ENCODE measurements around the gene SSR4. TPM values are rescaled to one million over a fixed set of nuclear protein-coding genes. Genes with fewer than 3 reads are reported as not detected.

SSR4 gene
- total RNA-seq, 1 experiment from 2014 or later = 203 TPM

DNA sequence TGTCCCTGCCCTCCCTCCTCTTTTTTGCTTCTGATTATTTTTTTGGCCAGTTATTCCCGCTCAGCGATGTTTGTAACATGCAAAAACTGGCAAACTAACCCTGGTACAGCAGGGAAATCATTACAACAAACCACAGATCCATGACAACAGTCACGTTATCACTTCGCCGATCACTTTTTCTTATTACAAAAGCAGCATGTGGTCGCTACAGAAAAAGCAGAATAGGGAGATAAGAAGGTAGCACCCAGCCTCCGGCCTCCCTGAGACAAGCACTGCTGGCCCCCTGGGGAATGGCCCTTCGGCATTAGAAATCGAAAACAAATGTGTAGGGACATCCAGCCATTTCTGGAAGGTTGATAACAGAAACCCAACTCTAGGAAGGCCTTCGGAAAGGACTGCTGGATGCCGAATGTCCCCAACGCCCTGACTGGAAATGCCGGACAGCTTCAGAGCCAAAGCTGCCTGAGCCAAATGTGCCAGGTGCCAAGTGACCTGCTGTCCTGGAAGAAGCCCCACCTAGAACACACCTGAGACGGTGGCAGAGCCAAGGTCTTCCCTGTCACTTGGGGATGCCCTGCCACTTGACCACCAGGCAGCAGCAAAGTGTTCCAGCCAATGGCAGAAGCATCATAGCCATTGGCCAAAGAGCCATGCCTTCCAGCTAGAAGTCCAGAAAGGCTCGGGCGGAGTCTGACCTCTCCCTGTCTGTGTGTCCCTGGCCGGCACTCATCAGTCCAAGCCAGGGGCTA, 3.2 kb upstream of the SSR4 start (continued):
- TF ChIP-seq KAT7 (CRISPR knock-in tag; IDR thresholded peaks at IDR 0.05; ENCODE audit: borderline replicate concordance) = no peak

DNA sequence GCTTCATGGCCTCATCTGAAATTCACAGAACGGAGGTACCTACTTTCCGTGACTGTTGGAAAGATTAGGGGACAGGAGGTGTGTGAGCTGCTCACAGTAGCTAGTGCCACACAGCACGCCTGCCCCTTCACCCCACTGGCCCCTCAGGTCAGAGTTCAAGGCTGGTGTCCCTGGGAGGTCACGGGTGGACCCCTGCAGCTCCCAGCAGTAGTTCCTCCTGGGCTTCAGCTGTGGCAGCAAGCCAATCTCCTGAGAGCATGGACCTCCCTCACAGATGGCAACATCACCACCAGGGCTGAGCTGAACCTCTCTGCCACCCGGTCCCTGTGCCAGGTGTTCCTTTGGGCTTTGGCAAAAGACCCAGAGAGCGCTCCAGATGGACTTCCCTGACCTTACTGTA, 2.1 kb upstream of the SSR4 start:
- ChIA-PET CTCF (no interaction called here), POLR2A (no interaction called here)
- no peak overlapping the region for H3K27ac Mint-ChIP-seq
- H3K36me3 Mint-ChIP-seq = peaks cover 4% of the 10 kb centered on the region; the same call in 1 of the 2 replicates
- no peak for DNase-seq (ENCODE audit: low spot score)
- H3K4me3 Mint-ChIP-seq = no peak overlapping the region
- no peaks in the 10 kb centered on the region for H3K9me3 Mint-ChIP-seq
- no peaks in the 10 kb centered on the region for H3K27me3 Mint-ChIP-seq (ENCODE audit: low read depth)
- ATAC-seq = no peak
- no peak for TF ChIP-seq GABPB1 (CRISPR knock-in tag; IDR thresholded peaks at IDR 0.05)
- no peak for TF ChIP-seq OVOL2 (CRISPR knock-in tag; IDR thresholded peaks at IDR 0.05; ENCODE audit: borderline replicate concordance)
- TF ChIP-seq, protein P1, sequence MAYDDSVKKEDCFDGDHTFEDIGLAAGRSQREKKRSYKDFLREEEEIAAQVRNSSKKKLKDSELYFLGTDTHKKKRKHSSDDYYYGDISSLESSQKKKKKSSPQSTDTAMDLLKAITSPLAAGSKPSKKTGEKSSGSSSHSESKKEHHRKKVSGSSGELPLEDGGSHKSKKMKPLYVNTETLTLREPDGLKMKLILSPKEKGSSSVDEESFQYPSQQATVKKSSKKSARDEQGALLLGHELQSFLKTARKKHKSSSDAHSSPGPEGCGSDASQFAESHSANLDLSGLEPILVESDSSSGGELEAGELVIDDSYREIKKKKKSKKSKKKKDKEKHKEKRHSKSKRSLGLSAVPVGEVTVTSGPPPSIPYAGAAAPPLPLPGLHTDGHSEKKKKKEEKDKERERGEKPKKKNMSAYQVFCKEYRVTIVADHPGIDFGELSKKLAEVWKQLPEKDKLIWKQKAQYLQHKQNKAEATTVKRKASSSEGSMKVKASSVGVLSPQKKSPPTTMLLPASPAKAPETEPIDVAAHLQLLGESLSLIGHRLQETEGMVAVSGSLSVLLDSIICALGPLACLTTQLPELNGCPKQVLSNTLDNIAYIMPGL (CRISPR knock-in tag; IDR thresholded peaks at IDR 0.05) = no peak
- TF ChIP-seq, protein P2, sequence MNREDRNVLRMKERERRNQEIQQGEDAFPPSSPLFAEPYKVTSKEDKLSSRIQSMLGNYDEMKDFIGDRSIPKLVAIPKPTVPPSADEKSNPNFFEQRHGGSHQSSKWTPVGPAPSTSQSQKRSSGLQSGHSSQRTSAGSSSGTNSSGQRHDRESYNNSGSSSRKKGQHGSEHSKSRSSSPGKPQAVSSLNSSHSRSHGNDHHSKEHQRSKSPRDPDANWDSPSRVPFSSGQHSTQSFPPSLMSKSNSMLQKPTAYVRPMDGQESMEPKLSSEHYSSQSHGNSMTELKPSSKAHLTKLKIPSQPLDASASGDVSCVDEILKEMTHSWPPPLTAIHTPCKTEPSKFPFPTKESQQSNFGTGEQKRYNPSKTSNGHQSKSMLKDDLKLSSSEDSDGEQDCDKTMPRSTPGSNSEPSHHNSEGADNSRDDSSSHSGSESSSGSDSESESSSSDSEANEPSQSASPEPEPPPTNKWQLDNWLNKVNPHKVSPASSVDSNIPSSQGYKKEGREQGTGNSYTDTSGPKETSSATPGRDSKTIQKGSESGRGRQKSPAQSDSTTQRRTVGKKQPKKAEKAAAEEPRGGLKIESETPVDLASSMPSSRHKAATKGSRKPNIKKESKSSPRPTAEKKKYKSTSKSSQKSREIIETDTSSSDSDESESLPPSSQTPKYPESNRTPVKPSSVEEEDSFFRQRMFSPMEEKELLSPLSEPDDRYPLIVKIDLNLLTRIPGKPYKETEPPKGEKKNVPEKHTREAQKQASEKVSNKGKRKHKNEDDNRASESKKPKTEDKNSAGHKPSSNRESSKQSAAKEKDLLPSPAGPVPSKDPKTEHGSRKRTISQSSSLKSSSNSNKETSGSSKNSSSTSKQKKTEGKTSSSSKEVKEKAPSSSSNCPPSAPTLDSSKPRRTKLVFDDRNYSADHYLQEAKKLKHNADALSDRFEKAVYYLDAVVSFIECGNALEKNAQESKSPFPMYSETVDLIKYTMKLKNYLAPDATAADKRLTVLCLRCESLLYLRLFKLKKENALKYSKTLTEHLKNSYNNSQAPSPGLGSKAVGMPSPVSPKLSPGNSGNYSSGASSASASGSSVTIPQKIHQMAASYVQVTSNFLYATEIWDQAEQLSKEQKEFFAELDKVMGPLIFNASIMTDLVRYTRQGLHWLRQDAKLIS (CRISPR knock-in tag; IDR thresholded peaks at IDR 0.05; ENCODE audit: borderline replicate concordance) = no peak
- no peak for TF ChIP-seq NR1H2 (CRISPR knock-in tag; IDR thresholded peaks at IDR 0.05)
- no peak for TF ChIP-seq JAZF1 (CRISPR knock-in tag; IDR thresholded peaks at IDR 0.05)
- TF ChIP-seq, protein P3, sequence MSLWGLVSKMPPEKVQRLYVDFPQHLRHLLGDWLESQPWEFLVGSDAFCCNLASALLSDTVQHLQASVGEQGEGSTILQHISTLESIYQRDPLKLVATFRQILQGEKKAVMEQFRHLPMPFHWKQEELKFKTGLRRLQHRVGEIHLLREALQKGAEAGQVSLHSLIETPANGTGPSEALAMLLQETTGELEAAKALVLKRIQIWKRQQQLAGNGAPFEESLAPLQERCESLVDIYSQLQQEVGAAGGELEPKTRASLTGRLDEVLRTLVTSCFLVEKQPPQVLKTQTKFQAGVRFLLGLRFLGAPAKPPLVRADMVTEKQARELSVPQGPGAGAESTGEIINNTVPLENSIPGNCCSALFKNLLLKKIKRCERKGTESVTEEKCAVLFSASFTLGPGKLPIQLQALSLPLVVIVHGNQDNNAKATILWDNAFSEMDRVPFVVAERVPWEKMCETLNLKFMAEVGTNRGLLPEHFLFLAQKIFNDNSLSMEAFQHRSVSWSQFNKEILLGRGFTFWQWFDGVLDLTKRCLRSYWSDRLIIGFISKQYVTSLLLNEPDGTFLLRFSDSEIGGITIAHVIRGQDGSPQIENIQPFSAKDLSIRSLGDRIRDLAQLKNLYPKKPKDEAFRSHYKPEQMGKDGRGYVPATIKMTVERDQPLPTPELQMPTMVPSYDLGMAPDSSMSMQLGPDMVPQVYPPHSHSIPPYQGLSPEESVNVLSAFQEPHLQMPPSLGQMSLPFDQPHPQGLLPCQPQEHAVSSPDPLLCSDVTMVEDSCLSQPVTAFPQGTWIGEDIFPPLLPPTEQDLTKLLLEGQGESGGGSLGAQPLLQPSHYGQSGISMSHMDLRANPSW (CRISPR knock-in tag; conservative IDR thresholded peaks at IDR 0.05; ENCODE audit: low read depth) = no peak
- TF ChIP-seq JUN (CRISPR knock-in tag; IDR thresholded peaks at IDR 0.05) = no peak
- TF ChIP-seq, protein P4, sequence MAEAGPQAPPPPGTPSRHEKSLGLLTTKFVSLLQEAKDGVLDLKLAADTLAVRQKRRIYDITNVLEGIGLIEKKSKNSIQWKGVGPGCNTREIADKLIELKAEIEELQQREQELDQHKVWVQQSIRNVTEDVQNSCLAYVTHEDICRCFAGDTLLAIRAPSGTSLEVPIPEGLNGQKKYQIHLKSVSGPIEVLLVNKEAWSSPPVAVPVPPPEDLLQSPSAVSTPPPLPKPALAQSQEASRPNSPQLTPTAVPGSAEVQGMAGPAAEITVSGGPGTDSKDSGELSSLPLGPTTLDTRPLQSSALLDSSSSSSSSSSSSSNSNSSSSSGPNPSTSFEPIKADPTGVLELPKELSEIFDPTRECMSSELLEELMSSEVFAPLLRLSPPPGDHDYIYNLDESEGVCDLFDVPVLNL (CRISPR knock-in tag; IDR thresholded peaks at IDR 0.05; ENCODE audit: borderline replicate concordance, low read depth) = no peak
- no peak for TF ChIP-seq TCF7 (CRISPR knock-in tag; IDR thresholded peaks at IDR 0.05; ENCODE audit: low read depth)
- TF ChIP-seq ELF4 (CRISPR knock-in tag; IDR thresholded peaks at IDR 0.05; ENCODE audit: low read depth) = no peak
- TF ChIP-seq, protein P5, sequence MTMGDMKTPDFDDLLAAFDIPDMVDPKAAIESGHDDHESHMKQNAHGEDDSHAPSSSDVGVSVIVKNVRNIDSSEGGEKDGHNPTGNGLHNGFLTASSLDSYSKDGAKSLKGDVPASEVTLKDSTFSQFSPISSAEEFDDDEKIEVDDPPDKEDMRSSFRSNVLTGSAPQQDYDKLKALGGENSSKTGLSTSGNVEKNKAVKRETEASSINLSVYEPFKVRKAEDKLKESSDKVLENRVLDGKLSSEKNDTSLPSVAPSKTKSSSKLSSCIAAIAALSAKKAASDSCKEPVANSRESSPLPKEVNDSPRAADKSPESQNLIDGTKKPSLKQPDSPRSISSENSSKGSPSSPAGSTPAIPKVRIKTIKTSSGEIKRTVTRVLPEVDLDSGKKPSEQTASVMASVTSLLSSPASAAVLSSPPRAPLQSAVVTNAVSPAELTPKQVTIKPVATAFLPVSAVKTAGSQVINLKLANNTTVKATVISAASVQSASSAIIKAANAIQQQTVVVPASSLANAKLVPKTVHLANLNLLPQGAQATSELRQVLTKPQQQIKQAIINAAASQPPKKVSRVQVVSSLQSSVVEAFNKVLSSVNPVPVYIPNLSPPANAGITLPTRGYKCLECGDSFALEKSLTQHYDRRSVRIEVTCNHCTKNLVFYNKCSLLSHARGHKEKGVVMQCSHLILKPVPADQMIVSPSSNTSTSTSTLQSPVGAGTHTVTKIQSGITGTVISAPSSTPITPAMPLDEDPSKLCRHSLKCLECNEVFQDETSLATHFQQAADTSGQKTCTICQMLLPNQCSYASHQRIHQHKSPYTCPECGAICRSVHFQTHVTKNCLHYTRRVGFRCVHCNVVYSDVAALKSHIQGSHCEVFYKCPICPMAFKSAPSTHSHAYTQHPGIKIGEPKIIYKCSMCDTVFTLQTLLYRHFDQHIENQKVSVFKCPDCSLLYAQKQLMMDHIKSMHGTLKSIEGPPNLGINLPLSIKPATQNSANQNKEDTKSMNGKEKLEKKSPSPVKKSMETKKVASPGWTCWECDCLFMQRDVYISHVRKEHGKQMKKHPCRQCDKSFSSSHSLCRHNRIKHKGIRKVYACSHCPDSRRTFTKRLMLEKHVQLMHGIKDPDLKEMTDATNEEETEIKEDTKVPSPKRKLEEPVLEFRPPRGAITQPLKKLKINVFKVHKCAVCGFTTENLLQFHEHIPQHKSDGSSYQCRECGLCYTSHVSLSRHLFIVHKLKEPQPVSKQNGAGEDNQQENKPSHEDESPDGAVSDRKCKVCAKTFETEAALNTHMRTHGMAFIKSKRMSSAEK (CRISPR knock-in tag; IDR thresholded peaks at IDR 0.05; ENCODE audit: borderline replicate concordance) = no peak
- TF ChIP-seq, protein P6, sequence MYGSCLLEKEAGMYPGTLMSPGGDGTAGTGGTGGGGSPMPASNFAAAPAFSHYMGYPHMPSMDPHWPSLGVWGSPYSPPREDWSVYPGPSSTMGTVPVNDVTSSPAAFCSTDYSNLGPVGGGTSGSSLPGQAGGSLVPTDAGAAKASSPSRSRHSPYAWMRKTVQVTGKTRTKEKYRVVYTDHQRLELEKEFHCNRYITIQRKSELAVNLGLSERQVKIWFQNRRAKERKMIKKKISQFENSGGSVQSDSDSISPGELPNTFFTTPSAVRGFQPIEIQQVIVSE (CRISPR knock-in tag; IDR thresholded peaks at IDR 0.05; ENCODE audit: borderline replicate concordance) = no peak
- H3K4me1 Mint-ChIP-seq = peaks cover 12% of the 10 kb centered on the region

Data from WTC11 (cell line).